Kidney tubule cell (primary cell): ENCODE results near the gene LYSET.
"Not testable (repeated sequence)": the region's sequence is repeated elsewhere in the genome, so short reads cannot be mapped to it uniquely, and the experiment has no call there.

Experiments used
- DNase-seq: peaks from one replicate; pipeline ENCODE4 v3.0.0-alpha.2; 2018; ENCODE audit warnings: low spot score

The LYSET gene

GRCh38 chr14:93184391-93185348 is at the start of gene LYSET, which contains the start of gene MOAP1:
Gene LYSET (plus strand): TSS chr14:93185317. CDS start chr14:93185406, 89 bp downstream.
Gene MOAP1 (minus strand): TSS chr14:93184897. CDS start chr14:93184242, 655 bp downstream.
- peak; percentile 93 for DNase-seq

- no peak for DNase-seq
These were observed 49.7 kb upstream of the LYSET start for GRCh38 chr14:93135399-93135798.

GRCh38 chr14:93136009-93136408 is 49.1 kb upstream of the LYSET start:
- no peak for DNase-seq

GRCh38 chr14:93136508-93136907 is 48.6 kb upstream of the LYSET start:
- not testable (repeated sequence) for DNase-seq

GRCh38 chr14:93137864-93138263 is 47.3 kb upstream of the LYSET start:
- peak; percentile 62 for DNase-seq

GRCh38 chr14:93142854-93143652 is 42.1 kb upstream of the LYSET start:
- no peak for DNase-seq

- DNase-seq, result no peak
These were observed 39.0 kb upstream of the LYSET start for GRCh38 chr14:93146119-93146518.

- DNase-seq, result no peak
These were observed 36.1 kb upstream of the LYSET start for GRCh38 chr14:93148979-93149378.

GRCh38 chr14:93150227-93151208 is 34.6 kb upstream of the LYSET start:
- peak; percentile 90 for DNase-seq

- no peak for DNase-seq
These were observed 32.0 kb upstream of the LYSET start for GRCh38 chr14:93153121-93153520.

GRCh38 chr14:93155667-93156066 is 29.4 kb upstream of the LYSET start:
- DNase-seq, result no peak

- no peak for DNase-seq
These were observed 28.3 kb upstream of the LYSET start for GRCh38 chr14:93156693-93157369.

GRCh38 chr14:93158349-93158748 is 26.8 kb upstream of the LYSET start:
- DNase-seq, result not testable (repeated sequence)

- not testable (repeated sequence) for DNase-seq
These were observed 25.3 kb upstream of the LYSET start for GRCh38 chr14:93159625-93160352.

GRCh38 chr14:93160353-93160801 is 24.7 kb upstream of the LYSET start:
- peak; percentile 43 for DNase-seq

- DNase-seq, result no peak
These were observed 23.6 kb upstream of the LYSET start for GRCh38 chr14:93161411-93161940.

- no peak for DNase-seq
These were observed 21.6 kb upstream of the LYSET start for GRCh38 chr14:93163564-93163963.

GRCh38 chr14:93165271-93166265 is 19.5 kb upstream of the LYSET start:
- DNase-seq, result peak; percentile 72

GRCh38 chr14:93168610-93169009 is 16.5 kb upstream of the LYSET start:
- peak; percentile 21 for DNase-seq
